Liver (tissue), 9 donors: ENCODE measurements around the gene KLLN. TPM values are rescaled to one million over a fixed set of nuclear protein-coding genes. Genes with fewer than 3 reads are reported as not detected.

Source experiments
- DNase-seq: peaks from one replicate; pipeline ENCODE4 v3.0.0-alpha.2; 2017; ENCODE audit warnings: low spot score
- H3K27ac ChIP-seq, 2 donors: one replicate each; pipeline ENCODE4 v1.7.0; 2013; ENCODE audit warnings: inconsistent platforms in 2 of 2, low read length in 2 of 2, control low read depth in 1 of 2, low read depth in 1 of 2, mild to moderate bottlenecking in 1 of 2
- H3K27me3 ChIP-seq, 4 donors: one replicate each; pipeline versions ENCODE4 v1.6.1 to v1.7.0; 2013; ENCODE audit warnings: low read length in 3 of 4, inconsistent platforms in 1 of 4, mild to moderate bottlenecking in 1 of 4, moderate library complexity in 1 of 4; ENCODE audit not compliant: control insufficient read depth in 4 of 4, insufficient read depth in 4 of 4
- H3K36me3 ChIP-seq, 4 donors: one replicate each; pipeline versions ENCODE4 v1.6.1 to v1.7.0; 2013; ENCODE audit warnings: low read length in 3 of 4, mild to moderate bottlenecking in 3 of 4, low read depth in 1 of 4, moderate library complexity in 1 of 4; ENCODE audit not compliant: control insufficient read depth in 4 of 4, insufficient read depth in 3 of 4
- H3K4me1 ChIP-seq, 4 donors: one replicate each; pipeline versions ENCODE4 v1.6.1 to v1.7.0; 2013; ENCODE audit warnings: low read length in 3 of 4, mild to moderate bottlenecking in 3 of 4, moderate library complexity in 1 of 4; ENCODE audit not compliant: control insufficient read depth in 4 of 4, insufficient read depth in 4 of 4
- H3K4me3 ChIP-seq, 3 donors: one replicate each; pipeline versions ENCODE4 v1.6.1 to v1.7.0; 2013; ENCODE audit warnings: low read length in 3 of 3, control low read depth in 1 of 3, low read depth in 1 of 3, mild to moderate bottlenecking in 1 of 3
- H3K9ac ChIP-seq, 2 donors: one replicate each; pipeline ENCODE4 v1.7.0; 2013; ENCODE audit warnings: low read length in 2 of 2, mild to moderate bottlenecking in 2 of 2, moderate library complexity in 2 of 2, control low read depth in 1 of 2, low read depth in 1 of 2
- H3K9me3 ChIP-seq, 4 donors: one replicate each; pipeline versions ENCODE4 v1.6.1 to v1.7.0; 2013; ENCODE audit warnings: low read length in 3 of 4; ENCODE audit not compliant: control insufficient read depth in 4 of 4
- ATF3 ChIP-seq: IDR thresholded peaks from 2 replicates; pipeline ENCODE4 v1.6.1; 2016; ENCODE audit warnings: antibody characterized with exemption
- CTCF ChIP-seq: fragments of 150-350 bp; IDR thresholded peaks from 2 replicates; pipeline ENCODE4 v1.5.1; 2017; ENCODE audit warnings: improper control_type of control experiment, low read depth, low read length; ENCODE audit not compliant: missing input control
- EGR1 ChIP-seq, 2 donors: IDR thresholded peaks; 2 replicates each; pipeline ENCODE4 v1.6.1; 2016 to 2018; ENCODE audit warnings: antibody characterized with exemption in 2 of 2, low read depth in 2 of 2
- FOXA1 ChIP-seq: IDR thresholded peaks from 2 replicates; pipeline ENCODE4 v1.6.1; 2016; ENCODE audit warnings: antibody characterized with exemption
- FOXA2 ChIP-seq: IDR thresholded peaks from 2 replicates; pipeline ENCODE4 v1.6.1; 2016; ENCODE audit warnings: antibody characterized with exemption
- GABPA ChIP-seq, 2 donors: IDR thresholded peaks in 1 of 2; conservative IDR thresholded peaks in 1 of 2; 2 replicates each; pipeline ENCODE4 v1.6.1; 2016; ENCODE audit warnings: antibody characterized with exemption in 2 of 2, mild to moderate bottlenecking in 1 of 2, moderate library complexity in 1 of 2
- HNF4A ChIP-seq, 2 donors: conservative IDR thresholded peaks; 2 replicates each; pipeline ENCODE4 v1.6.1; 2016; ENCODE audit warnings: antibody characterized with exemption in 2 of 2, mild to moderate bottlenecking in 2 of 2
- HNF4G ChIP-seq: IDR thresholded peaks from 2 replicates; pipeline ENCODE4 v1.6.1; 2016; ENCODE audit warnings: antibody characterized with exemption
- JUND ChIP-seq, 2 donors: IDR thresholded peaks; 2 replicates each; pipeline ENCODE4 v1.6.1; 2016; ENCODE audit warnings: antibody characterized with exemption in 2 of 2
- MAX ChIP-seq: IDR thresholded peaks from 2 replicates; pipeline ENCODE4 v1.6.1; 2016; ENCODE audit warnings: antibody characterized with exemption
- NR2F2 ChIP-seq: IDR thresholded peaks from 2 replicates; pipeline ENCODE4 v1.6.1; 2016; ENCODE audit warnings: antibody characterized with exemption
- RAD21 ChIP-seq, 2 donors: IDR thresholded peaks; 2 replicates each; pipeline ENCODE4 v1.6.1; 2016; ENCODE audit warnings: antibody characterized with exemption in 2 of 2, mild to moderate bottlenecking in 2 of 2
- REST ChIP-seq: IDR thresholded peaks from 2 replicates; pipeline ENCODE4 v1.6.1; 2016; ENCODE audit warnings: antibody characterized with exemption, mild to moderate bottlenecking
- RXRA ChIP-seq, 2 donors: IDR thresholded peaks; 2 replicates each; pipeline ENCODE4 v1.6.1; 2017 to 2018; ENCODE audit warnings: antibody characterized with exemption in 2 of 2, mild to moderate bottlenecking in 1 of 2
- SP1 ChIP-seq: IDR thresholded peaks from 2 replicates; pipeline ENCODE4 v1.6.1; 2018; ENCODE audit warnings: antibody characterized with exemption, mild to moderate bottlenecking
- TAF1 ChIP-seq: conservative IDR thresholded peaks from 2 replicates; pipeline ENCODE4 v1.6.1; 2016; ENCODE audit warnings: antibody characterized with exemption, mild to moderate bottlenecking
- YY1 ChIP-seq: IDR thresholded peaks from 2 replicates; pipeline ENCODE4 v1.6.1; 2016; ENCODE audit warnings: antibody characterized with exemption, mild to moderate bottlenecking
- ZBTB33 ChIP-seq: IDR thresholded peaks from 2 replicates; pipeline ENCODE4 v1.6.1; 2016; ENCODE audit warnings: antibody characterized with exemption
- WGBS: extraction: QIAGEN DNeasy Blood & Tissue Kit; methylation state at CpG from one replicate; pipeline ENCODE4 v1.1.7; 2013; 5-methylcytosine and 5-hydroxymethylcytosine counted together
- polyA plus RNA-seq, 2 donors: library from polyadenylated mRNA; stranded (reverse) in 1 of 2; unstranded in 1 of 2; fragments of 200-250 nt in 1 of 2; fragments of >200 nt in 1 of 2; fragmentation: Nextera tagmentation in 1 of 2; extraction: Ambion mirVana in 1 of 2; gene quantifications; one replicate each; pipeline versions ENCODE4 v1.2.1 to v1.2.3, GENCODE V29; 2013 to 2015
- total RNA-seq, 2 donors: library from RNA; depleted of rRNA; stranded (reverse); fragments of >200 nt; gene quantifications; one replicate each; pipeline ENCODE4 v1.2.3, GENCODE V29; 2014
- donor health status: healthy.
- donor health status: healthy.
- donor health status: healthy.
- donor health status: healthy.
- donor health status: healthy.

KLLN gene
- total and polyA plus RNA-seq, 4 donors, result 0.17 to 0.42 (median 0.24) TPM

GRCh38 chr10:87861953-87862678, 1.2 kb downstream of the KLLN start:
- TF ChIP-seq ATF3 (peak; percentile 55), TAF1 (peak; percentile 73), EGR1 (IDR thresholded peaks at IDR 0.05; ENCODE audit: low read depth in 2 of 2) (peak; percentile 51 to 68), JUND (IDR thresholded peaks at IDR 0.05) (peak in 1 of 2 donors; percentile 47), RAD21 (IDR thresholded peaks at IDR 0.05) (peak; percentile 30 to 57), GABPA (IDR thresholded peaks at IDR 0.05 in 1 of 2, conservative IDR thresholded peaks at IDR 0.05 in 1 of 2) (peak in 1 of 2 donors; percentile 49), HNF4A (conservative IDR thresholded peaks at IDR 0.05) (peak; percentile 67 to 74), YY1 (peak; percentile 80), FOXA1 (no peak), HNF4G (peak; percentile 57), REST (peak; percentile 48), ZBTB33 (peak; percentile 64), CTCF (no peak), NR2F2 (peak; percentile 86), RXRA (IDR thresholded peaks at IDR 0.05) (peak; percentile 79 to 90), SP1 (peak; percentile 94), FOXA2 (peak; percentile 11), MAX (peak; percentile 72)

More at GRCh38 chr10:87861953-87862678, 1.2 kb downstream of the KLLN start:
- Histone ChIP-seq H3K36me3 (no peaks in the 10 kb centered on the region), H3K27me3 (no peaks in the 10 kb centered on the region), H3K4me1 (peaks cover 0 to 20% (median 13%) of the 10 kb centered on the region in 4 donors), H3K9me3 (no peaks in the 10 kb centered on the region), H3K9ac (peak overlapping the region; percentile 79 to 89), H3K4me3 (peak overlapping the region; percentile 75 to 93 (median 91)), H3K27ac (peak overlapping the region; percentile 92 to 99)
- under 1% methylated on average over 57 of the region's 57 CpGs for WGBS
- DNase-seq, result peak; percentile 95
